NOMO-1 treated with DMSO at 0.1 percent for 48 hours (cell line): ENCODE results near the gene LZTS2.

Source experiments
- DNase-seq: peaks from one replicate; lab custom pipeline; 2025; ENCODE audit not compliant: unreplicated experiment; lab: John Stamatoyannopoulos, UW

LZTS2 gene

DNA sequence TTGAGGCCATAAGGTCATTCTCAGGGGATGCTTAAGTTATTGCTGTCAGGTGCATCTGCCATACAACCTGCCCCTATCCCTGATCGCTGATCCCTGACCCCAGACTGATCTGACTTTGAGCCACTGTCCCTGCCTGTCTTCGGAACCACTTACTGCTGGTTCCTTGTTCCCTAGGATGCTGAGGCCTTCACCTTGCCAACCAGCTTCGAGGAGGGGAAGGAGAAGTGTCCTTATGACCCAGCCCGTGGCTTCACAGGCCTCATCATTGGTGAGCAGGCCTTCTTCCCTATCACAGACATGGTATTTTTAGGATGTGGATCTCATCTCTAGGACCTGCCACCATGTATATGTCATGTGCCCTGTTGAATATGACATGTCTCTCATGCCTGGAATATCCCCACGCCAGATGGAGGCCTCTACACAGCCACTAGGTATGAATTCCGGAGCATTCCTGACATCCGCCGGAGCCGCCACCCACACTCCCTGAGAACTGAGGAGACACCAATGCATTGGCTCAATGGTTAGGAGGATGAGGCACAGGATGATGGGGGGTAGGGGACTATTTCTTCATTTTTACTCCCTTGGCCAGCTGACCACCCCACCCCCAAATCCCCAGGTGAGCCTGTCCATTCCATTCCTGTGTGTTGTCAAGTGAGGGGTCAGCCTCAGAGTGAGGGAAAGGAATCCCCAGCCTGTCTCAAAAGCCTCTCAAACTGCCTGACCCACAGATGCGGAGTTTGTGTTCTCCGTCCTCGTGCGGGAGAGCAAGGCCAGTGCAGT lies 21.3 kb upstream of the LZTS2 start:
- DNase-seq: no peak

DNA sequence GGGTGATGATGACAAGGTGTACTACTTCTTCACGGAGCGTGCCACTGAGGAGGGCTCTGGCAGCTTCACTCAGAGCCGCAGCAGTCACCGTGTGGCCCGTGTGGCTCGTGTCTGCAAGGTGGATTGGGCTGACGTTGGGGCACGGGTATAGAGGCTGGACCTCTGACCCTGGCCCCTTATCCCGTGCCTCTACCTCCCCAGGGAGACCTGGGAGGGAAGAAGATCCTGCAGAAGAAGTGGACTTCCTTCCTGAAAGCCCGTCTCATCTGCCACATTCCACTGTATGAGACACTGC lies 20.8 kb upstream of the LZTS2 start:
- DNase-seq: no peak

DNA sequence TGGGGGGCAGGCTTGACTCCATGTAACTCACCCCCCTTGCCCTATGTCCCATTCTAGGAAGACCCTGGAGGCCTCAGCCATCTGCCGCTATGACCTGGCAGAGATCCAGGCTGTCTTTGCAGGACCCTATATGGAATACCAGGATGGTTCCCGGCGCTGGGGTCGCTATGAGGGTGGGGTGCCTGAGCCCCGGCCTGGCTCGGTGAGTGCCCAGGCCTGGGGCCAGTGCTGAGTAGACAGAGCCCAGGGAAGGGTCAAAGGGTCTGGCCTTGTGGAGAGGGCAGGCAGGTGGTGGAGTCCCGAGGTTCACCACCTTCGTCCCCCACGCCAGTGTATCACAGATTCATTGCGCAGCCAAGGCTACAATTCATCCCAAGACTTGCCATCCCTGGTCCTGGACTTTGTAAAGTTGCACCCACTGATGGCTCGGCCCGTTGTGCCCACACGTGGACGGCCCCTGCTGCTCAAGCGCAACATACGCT lies 19.8 kb upstream of the LZTS2 start:
- no peak for DNase-seq

DNA sequence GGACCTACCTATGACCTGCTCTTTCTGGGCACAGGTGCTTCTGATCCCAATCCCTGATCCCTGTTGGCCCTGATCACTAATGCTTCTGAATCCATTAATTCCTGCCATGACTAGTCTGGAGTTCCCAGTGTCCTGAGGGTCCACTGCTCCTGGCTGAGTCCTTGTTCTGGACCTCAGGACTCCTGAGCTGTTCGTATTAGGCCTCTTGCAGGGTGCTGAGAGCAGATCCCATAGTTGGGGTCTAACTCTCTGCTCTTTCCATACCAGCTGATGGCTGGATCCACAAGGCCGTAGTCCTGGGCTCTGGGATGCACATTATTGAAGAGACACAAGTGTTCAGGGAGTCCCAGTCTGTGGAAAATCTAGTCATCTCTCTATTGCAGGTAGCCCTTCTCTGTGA lies 19.3 kb upstream of the LZTS2 start:
- no peak for DNase-seq

DNA sequence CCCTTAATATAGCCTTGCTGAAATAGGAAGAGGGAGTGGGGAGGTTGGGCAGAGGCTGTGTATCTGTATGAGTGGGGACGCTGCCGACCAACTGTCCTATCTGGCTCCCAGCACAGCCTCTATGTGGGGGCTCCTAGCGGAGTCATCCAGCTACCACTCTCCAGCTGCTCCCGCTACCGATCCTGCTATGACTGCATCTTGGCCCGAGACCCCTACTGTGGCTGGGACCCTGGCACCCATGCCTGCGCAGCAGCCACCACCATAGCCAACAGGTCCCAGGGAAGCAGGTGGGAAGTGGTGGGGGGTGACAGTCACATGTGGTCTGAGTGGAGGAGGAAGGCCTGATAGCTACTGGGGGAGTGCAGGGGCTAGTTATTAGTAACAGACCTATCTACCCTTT lies 18.9 kb upstream of the LZTS2 start:
- no peak for DNase-seq

DNA sequence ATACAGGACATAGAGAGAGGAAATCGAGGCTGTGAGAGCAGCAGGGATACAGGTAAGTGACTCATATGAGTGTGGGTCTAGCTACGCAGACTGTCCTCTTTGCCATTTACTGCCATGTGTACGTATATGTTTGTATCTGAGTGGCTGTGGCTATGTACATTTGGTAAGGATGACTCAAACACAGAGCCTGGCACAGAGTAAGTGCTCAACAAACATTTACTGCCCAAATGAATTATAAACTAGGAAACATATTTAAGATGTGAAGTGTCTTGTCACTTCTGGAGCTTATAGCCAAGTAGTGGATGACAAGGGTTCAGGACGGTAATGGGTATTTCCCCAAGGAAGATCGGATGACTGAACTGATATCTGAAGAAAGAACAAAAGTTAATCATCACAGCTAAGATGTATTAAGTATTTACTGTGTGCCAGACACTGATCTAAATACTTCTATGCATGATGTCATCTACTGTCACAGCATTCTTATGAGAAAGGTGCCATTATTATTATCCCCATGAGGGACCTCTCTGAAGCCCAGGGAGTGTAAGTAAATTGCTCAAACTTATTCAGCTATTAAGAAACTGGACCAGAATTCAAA lies 18.3 kb upstream of the LZTS2 start:
- no peak for DNase-seq

DNA sequence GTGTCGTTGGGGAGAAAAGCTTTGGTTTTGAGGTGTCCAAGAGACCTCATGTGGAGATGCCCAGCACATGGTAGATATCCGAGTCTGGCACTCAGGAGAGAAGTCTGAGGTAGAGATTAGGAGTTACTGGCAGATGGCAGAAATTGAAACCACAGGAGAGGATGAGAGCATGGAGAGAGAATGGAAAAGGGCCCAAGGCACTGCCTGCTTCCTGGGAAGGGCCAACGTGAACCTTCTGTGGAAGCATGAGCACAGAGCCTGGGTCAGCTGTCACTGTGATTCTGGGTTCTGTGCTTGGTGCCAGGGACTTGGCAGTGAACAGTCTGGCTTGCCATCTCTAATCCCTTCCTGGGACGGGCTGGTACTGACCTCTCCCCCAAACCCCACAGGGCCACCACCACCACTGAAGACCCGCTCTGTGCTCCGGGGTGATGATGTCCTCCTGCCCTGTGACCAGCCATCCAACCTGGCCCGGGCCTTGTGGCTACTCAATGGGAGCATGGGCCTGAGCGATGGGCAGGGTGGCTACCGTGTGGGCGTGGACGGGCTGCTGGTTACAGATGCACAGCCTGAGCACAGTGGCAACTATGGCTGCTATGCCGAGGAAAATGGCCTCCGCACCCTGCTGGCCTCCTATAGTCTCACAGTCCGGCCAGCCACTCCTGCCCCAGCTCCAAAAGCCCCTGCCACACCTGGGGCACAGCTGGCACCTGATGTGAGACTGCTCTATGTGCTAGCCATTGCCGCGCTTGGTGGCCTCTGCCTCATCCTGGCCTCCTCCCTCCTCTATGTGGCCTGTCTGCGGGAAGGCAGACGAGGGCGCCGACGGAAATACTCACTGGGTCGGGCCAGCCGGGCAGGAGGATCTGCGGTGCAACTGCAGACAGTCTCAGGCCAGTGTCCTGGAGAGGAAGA lies 16.4 kb upstream of the LZTS2 start:
- DNase-seq: no peak

DNA sequence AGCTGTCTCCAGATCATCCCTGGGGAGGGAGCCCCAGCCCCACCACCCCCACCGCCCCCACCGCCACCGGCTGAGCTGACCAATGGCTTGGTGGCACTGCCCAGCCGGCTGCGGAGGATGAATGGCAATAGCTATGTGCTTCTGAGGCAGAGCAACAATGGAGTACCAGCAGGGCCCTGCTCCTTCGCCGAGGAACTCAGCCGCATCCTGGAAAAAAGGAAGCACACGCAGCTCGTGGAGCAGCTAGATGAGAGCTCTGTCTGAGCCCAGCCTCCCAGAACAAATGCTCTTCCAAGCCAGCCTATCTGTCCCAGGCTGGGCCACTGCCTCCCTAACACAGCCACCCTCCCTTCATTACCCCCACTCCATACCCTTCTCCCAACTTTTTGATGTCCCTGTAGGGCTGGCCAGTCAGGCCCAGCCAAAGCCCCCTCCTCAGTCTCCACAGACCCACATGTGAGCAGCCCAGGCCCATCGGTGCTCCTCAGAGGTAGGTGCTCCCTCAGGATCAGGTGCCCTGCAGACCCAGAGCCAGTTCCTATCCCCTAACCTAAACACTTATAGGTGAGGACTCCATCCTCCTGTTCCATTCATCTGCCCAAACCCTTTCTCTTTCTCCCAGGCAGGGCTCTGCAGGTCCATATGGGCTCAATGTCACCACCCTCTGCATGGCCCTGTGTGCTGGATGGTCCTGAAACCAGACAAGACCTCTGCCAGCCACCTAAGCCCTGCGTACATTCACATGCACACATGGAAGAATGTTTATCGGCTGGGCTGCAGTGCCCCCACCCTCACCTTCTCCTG lies 15.5 kb upstream of the LZTS2 start:
- no peak for DNase-seq

DNA sequence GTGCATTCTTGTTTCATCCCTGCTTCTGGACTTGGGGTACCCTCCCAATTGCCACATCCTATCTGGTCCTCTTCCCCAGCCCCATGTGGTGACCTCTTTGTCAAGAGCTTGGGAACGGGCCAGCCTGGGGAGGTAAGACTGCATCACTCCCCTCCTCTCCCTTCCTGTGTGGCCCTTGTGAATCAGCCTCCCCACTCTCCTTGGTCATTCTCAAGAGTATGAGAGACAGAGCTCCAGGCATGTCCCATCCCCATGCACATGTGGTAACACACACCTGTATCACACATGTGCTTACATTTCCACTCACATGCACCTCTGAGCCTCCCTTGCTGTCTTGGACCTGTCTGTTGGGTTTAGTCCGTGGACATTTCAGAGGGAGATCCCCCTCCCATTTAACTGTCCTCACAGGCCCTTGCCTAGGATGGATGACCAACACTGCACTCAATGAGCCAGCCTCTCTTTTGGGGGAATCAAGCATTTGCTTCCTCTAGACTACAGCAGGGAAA lies 14.9 kb upstream of the LZTS2 start:
- DNase-seq: no peak

DNA sequence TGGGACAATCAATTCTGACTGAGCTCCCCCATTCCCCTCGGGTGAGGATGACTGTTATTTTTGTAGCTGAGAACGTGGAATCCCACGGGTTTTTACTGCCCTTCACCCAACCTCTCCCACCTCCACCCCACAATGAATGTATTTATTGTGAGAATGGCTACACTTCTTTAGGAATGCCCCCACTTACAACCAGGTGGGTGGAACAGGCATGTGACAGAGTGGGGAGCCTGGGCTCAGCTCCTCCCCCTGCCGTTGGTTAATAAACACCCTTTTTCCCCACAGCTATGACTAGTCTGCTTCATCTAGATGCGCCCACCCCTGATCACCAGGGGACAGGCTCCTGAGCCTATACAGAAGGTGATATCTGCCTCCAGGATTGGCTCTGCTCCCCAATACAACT lies 14.3 kb upstream of the LZTS2 start:
- DNase-seq: no peak

DNA sequence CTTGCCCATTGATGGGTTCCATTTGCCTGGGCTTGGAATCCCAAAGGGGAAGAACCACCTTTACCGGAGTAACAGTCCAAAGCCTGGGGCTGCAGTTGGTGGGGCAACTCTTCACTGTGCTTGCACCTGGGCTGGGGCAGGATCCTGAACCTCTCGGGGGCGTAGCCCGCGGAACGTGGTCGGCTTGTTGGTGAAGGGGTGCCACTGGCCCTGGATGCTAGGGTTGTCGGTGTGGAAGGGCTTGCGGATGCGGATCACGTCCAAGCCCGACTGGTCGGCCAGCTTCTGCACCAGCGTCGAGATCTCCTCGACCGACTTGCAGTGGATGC lies 13.0 kb upstream of the LZTS2 start:
- DNase-seq: no peak

DNA sequence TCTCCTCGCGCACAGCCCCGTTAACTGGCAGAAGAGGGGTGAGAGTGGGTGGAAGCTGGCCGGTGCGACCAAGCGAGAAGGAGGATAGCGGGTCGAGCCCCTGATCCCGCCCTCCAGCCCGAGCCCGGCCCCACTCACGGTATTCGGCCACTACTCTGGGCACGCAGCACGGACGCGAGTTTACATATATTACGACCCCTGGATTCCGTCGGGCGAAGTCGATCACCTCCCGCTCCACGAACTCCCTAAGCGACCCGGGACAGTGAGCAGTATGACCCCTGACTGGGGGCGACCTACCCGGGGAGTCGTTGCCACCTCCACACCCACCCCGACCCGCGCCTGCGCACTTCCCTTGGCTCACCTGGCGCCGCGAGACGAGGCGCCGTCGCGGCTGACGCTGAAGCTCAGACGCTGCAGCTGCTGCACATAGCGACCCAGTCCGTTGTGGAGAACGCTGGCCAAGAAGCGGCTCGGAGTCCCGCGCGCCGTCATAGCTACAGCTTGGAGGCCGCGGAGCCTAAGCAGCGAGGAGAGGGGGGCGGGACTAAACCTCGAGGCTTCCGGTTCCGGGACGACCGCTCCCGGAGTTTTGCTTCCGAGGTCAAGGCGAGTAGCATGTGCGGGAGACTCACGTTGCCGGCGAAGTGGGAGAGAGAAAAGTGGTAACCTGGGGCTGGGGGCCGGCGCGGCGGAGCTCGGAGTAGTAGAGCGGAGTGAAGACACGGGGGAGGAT lies 12.5 kb upstream of the LZTS2 start, which contains the start of the genes MRPL43 and TWNK:
TSS of gene MRPL43 (minus strand) at position 546 of the 733 bp plus-strand sequence. CDS start at position 492, 54 bp downstream.
TSS of gene TWNK (plus strand) at position 592 of the 733 bp plus-strand sequence. CDS start 668 bp downstream, outside the sequence.
- DNase-seq: peak; percentile 71

DNA sequence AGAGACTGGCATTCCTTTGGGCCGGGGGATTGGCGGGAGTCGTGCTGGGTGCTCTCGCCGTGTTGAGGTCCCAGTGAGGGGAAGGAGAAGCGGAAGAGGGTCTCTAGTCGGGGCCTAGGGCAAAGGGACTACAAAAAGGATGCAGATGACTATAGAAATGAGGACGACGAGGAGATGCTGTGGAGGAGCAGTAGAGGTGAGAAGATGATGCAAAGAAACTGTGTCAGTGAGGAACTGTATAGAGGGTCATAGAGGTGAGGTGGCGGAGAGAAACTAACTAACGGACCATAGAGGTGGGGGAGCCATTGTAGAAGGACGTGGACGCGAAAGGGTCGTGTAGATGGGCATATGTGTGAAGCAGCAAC lies 11.9 kb upstream of the LZTS2 start:
- DNase-seq: no peak

DNA sequence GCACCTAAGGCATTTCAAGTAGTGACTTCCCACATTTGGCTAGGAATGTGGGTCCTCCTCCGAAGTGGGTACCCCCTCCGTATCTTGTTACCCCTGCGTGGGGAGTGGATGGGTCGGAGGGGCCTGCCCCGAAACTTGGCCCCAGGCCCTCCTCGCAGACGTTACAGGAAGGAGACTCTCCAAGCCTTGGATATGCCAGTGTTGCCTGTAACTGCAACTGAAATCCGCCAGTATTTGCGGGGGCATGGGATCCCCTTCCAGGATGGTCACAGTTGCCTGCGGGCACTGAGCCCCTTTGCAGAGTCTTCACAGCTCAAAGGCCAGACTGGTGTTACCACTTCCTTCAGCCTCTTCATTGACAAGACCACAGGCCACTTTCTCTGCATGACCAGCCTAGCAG lies 11.4 kb upstream of the LZTS2 start:
- DNase-seq: no peak

DNA sequence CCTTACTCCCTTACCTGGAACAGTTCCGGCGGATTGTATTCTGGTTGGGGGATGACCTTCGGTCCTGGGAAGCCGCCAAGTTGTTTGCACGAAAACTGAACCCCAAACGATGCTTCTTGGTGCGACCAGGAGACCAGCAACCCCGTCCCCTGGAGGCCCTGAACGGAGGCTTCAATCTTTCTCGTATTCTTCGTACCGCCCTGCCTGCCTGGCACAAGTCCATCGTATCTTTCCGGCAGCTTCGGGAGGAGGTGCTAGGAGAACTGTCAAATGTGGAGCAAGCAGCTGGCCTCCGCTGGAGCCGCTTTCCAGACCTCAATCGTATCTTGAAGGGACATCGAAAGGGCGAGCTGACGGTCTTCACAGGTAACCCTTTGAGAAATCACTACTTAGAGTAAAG lies 10.5 kb upstream of the LZTS2 start:
- DNase-seq: no peak

DNA sequence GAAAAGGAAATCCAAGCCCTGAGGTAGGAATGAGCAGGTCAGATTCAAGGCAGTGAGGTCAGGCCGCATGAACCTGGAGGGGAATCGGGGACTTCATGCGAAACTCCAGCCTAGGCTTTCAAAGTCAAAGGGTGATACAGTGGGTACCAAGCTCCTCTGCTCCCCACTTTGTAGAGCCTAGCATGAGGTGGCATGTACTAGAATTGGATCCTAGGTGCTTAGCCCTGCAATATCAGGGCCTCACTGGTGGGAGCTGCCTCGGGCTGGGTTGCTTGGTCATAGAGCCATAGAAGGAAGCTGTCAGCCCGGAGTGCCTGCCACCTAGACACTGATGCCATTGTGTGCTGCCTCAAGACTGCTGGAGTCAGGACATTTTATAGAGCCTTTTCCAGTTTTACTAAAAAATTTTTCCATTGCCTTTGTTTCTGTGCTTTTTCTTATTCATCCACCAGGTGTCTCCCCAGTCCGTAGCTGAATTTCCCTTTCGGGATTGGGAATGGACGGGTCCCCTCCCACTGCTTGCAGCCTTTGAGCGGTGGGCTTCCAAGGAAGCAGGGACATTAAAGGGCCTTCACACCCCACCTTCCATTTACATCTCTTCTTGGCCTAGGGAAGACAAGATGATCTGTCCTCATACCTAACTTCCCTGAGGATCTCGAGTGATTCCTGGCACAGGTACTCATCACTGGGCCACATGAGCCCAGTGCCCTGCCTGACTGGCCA lies 5.5 kb upstream of the LZTS2 start:
- DNase-seq: no peak

DNA sequence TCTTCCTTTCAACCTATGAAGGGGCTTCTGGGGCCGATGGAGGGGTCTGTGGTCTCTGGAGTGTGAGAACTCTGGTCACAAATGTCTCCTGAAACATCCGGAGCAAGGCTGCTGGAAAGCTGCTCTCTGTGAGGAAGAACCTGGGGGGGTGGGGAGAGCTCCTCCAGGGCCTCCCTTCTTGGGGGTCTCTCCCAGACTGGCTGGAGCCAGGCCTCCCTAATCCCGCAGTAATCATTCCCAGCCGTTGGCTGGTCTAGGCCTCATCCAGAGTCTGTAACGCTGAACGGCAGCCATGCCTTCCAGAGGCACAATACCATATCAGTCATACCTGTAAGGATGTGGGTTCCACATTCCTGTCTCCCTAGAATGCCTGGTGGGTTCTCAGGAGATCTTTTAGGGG lies 4.4 kb upstream of the LZTS2 start:
- DNase-seq: no peak

DNA sequence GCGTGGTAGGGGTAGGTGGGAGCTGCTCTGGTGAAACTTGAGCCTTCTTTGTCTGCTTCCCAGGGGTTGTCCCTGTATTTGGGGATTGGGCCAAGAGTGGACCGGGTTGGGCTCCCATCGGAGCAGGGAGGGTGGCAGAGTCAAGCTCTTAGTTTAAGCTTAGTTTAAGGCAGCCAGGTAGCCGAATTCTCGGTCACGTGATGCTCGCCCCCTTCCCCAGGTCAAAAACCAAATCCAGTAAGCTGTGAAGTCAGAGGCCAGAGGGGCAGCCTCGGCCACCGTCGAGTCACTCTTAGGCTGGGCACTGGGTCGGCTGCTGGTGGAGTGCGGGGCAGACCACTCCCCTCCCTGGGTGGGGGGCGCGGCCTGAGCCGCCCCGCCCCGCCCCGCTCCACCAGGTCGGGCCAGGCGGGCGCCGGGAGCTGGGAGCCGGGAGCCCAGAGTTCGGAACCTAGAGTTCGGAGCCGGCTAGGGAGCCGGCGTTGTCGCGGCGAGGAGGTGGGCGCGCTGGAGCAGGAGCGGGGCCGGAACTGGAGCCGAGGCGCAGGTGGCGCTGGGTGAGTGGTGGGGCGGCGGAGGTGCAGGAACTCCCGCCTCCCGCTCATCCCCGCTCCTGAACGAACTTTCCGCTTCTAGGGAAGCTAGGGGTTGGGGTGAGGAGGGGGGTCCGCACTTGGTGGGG lies 2.8 kb upstream of the LZTS2 start:
- peak; percentile 27 for DNase-seq
